GM21447 (cell line): Measurements from ENCODE around the gene COX10.
A peak's percentile ranks its signal among the peaks of the same experiment; 100 is the strongest.
"Not testable (repeated sequence)": the region's sequence is repeated elsewhere in the genome, so short reads cannot be mapped to it uniquely, and the experiment has no call there.

Experiments used
- ATAC-seq: cut with Tn5 transposase; IDR thresholded peaks from one replicate; pipeline ENCODE4 v1.9.1; 2021; ENCODE audit not compliant: unreplicated experiment

COX10 gene

DNA sequence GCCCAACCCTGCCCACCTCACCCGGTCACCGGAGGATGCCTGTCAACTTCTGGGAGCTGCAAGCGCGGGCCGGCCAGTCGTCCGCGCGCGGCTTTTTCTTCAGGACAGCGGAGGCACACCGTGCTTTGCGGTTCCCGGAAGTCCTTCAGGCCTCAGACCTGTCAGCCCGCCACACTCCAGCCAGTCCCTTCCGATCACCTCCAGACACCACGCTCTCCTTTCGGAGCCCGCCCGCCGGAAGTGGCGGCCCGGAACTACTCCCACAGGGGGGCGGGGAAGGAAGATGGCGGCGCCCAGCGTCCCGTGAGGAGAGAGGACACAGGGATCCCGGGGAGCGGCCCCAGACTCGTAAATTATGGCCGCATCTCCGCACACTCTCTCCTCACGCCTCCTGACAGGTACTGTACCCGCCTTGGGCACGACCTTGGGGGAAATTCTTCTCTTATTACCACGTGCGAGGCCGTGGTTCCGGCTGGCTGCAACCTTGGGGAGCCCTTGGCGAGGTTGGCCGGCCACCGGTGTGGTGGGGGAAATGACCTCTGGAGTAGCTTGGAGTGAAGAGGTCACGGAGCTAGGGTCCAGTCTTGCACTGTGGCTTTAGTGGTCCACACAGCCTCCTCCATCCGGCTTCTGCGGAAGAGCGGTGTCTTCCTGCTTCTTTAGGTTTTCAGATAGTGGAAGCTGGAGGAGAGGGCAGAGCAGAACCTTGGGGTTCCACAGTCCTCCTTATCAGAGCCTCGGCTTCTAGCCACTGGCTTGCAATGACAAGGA lies at the start of gene COX10:
Gene COX10 (plus strand): TSS at position 254 of the 771 bp plus-strand sequence. CDS start 102 bp downstream, at position 356.
- ATAC-seq: peak; percentile 99

DNA sequence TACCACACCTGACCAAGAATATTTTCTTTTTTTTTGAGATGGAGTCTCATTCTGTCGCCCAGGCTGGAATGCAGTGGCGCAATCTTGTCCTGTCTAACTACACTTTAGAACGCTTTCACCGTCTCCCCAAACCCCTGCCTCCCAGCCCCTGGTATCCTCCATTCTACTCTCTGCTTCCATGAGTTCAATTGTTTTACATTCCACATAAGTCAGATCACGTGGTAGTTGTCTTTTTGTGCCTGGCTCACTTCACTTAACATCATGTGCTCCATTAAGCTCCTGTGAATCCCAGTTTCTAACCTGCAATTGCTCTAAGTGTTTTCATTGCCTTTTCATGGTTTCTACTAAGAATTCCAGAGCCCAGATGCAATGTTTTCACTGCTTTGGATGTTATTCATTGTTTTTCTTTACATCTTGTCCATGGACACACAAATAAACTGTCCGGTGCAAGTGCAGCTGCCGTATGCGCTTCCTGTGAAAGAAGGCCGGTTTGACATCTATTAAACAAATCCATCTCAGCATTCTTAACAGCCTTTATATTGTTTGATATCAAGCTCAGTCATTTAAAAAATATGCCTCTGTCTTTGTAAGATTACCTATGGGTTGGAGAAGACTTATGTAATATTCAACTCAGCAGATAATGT lies 47.5 kb upstream of the COX10 start:
- ATAC-seq: not testable (repeated sequence)

DNA sequence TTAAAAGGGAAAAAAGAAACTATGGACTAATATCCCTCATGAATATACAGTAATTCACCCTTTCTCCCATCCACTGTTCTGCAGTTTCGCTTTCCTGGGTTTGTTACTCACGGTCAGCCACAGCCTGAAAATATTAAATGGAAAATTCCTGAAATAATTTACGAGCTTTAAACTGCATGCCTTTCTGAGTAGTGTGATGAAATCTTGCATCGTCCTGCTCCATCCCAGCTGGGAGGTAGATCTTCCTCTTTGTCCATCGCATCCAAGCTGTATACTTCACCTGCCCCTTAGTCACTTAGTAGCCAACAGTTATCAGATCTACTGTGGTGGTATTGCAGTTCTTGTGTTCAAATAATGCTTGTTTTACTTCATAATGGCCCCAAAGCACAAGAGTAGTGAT lies 39.5 kb upstream of the COX10 start:
- not testable (repeated sequence) for ATAC-seq

DNA sequence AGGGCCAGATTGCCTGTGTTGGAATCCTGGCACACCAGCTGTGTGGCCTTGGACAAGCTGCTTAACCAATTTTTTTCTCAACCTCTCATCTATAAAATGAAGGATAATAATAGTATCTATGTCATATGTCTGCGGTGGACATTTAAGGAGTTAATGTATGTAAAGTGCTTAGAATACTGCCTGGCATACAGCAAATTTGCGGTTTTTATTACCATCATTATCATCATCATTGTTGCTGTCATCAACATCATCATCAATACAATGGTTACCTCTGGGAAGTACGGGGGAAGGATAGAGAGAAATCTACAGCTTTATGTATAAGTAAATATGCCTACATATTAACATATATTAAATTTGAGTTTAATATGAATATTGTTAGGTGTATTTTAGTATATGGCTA lies 37.1 kb upstream of the COX10 start:
- no peak for ATAC-seq

DNA sequence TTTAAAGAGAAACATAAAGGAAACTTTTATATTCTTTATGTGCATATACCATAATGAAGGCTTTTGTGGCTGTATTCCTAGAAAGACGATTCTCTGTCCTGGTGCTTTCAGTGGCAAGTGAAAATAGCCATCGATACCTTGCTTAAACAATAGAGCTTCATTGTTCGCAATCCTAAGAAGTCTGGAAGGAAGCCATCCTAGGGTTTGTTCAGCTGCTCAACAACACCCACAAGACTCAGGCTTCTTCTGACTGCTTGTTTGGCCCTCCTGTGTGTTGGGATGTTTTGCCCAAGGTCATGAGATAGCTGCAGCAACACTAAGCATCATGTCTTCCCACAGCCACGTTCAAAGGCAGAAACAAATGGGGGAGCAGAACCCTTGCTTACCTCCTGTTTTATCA lies 36.1 kb upstream of the COX10 start:
- no peak for ATAC-seq

- ATAC-seq: no peak
These were observed 31.9 kb upstream of the COX10 start for GRCh38 chr17:14037453-14037852.

DNA sequence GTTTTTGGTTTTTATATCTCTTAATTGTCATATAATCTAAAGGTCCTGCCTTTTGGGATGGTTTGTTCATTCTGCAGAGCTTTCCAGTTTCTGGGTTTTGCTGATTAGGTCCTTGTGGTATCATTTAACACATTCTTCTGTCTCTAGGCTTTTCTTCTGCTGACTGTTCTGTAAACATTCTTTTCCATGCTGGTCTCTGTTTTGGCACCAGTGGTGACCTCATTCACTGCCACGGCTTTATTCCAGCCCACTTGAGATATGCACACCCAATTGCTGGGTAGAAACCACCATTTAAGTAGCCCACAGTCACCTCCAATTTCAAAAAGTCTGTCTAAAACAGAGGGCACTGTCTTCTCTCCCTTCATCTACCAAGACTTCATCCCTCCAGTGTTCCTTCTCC lies 31.1 kb upstream of the COX10 start:
- no peak for ATAC-seq

- no peak for ATAC-seq
These were observed 26.9 kb upstream of the COX10 start for GRCh38 chr17:14042411-14042810.

DNA sequence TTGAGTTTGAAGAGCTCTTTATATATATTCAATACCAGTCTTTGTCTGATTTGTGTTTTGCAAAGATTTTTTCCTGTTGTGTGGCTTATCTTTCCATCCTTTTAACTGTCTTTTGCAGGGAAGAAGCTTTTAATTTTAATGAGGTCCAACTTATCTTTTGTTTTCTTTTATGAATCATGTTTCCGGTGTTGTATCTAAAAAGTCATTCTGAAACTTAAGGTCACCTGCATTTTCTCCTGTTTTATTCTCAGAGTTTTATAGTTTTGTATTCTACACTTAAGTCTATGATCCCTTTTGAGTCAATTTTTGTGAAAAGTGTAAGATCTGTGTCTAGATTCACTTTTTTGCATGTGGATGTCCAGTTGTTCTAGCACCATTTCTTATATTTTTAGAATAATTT lies 24.6 kb upstream of the COX10 start:
- no peak for ATAC-seq

GRCh38 chr17:14046978-14047377 lies 22.3 kb upstream of the COX10 start:
- no peak for ATAC-seq

DNA sequence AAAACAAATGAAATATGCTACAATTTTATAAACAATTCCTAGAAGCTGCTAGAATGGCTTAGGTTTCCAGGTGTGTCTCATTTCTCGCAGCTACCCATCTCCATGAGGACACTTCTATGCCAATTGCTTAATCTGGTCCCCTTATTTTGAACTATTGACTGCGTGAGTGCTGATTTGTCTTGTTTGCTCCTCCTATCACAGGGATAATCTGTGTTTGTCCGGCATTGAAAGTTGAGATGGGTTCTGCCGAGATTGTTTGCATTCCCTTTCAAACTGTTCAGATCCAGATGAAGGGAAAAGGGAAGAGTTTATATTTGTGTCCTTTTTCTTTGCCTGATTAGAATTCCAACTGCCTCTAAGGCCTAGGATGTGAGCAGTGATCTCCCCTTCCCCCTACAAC lies 21.7 kb upstream of the COX10 start:
- no peak for ATAC-seq

- ATAC-seq: no peak
These were observed 21.1 kb upstream of the COX10 start for GRCh38 chr17:14048169-14048568.

DNA sequence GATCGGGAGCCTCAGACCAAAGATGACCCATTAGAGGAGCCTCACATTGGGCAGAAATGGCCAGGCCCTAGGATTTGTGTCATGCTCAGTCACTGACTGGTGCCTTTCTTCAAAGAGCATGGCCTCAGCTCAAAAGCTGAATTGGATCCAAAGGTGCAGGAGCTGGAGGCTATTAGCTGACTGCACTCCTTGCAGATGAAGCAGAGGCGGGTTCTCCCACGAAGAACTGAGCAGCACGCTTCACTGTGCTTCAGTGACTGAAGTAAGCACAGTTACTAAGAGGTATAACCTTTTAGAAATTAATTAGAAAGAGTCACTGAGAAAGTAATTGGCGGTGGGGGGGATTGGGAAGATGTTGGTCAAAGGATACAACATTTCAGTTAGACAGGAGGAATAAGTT lies 18.7 kb upstream of the COX10 start:
- no peak for ATAC-seq

DNA sequence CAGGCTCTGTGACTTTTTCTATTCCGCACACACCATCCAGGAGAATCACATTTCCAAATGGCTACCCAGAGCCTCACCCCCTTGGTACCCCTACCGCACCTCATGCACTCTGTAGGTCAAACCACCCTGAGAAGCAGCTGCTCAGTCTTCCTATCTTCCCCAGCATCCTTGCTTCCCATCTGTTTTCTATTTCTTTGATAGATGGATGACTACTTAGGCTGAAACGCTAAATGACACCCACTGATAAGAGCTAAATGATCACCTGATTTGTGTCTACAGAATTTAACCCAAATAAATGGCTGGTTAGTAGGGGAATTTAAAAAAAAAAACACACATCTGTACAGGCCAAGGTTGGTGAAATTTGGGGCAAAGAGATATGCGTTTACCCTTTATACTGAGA lies 17.6 kb upstream of the COX10 start:
- ATAC-seq: no peak

- no peak for ATAC-seq
These were observed 16.3 kb upstream of the COX10 start for GRCh38 chr17:14052886-14053615.

- no peak for ATAC-seq
These were observed 11.7 kb upstream of the COX10 start for GRCh38 chr17:14057591-14057990.

GRCh38 chr17:14058051-14058450 lies 11.3 kb upstream of the COX10 start:
- ATAC-seq: no peak

- ATAC-seq: no peak
These were observed 8.6 kb upstream of the COX10 start for GRCh38 chr17:14060706-14061105.

DNA sequence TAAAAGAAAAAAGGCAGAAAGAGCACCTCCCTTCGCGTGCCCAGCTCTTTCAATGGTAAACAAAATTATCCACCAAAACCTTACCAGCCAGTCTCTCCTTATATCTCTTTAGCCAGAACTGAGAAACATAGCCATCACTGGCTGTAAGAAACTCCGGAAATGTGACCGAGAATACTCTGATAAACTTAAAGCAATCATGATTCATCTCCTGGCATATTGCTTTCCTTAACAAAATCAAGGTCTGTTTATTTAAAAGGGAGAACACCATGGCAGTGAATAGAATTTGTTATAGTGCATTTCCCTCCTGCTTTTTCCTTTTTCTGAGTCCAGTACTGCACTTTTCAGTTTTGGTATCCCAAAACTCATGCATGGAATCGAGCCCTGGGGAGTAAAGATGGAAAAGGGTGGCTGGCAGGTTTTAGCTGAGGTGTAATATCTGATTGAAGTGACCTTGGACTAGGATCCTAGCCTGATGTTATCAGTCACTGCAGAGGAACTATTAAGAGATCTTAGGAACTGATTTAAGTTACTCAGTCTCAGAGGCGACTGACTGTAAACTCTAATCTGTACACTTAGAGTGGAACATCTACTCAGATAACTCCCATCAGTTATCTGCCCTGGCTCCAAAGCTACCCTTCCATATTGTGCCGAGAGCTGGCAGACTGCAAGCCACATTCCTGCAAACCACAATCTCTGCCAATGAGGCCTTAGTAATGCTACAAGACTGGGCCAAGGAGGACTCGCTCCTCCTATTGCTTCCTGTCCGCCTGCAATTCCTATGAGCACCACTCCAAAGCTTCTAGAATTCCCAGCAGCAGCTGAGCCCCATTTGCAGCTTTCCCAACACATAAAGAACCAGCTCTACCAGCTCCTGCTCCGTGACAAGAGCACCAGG lies 7.4 kb upstream of the COX10 start:
- no peak for ATAC-seq

- no peak for ATAC-seq
These were observed 2.0 kb upstream of the COX10 start for GRCh38 chr17:14067347-14067746.
